NCI-H1048 (cell line): ENCODE results near the gene ADI1.
"Not testable (repeated sequence)": the region's sequence is repeated elsewhere in the genome, so short reads cannot be mapped to it uniquely, and the experiment has no call there.

ENCODE experiments used
- DNase-seq: peaks from one replicate; lab custom pipeline; 2025; lab: John Stamatoyannopoulos, UW

The ADI1 gene

GRCh38 chr2:3493615-3494007 lies 25.7 kb downstream of the ADI1 start:
- no peak for DNase-seq

- DNase-seq, result no peak
Observed at GRCh38 chr2:3492951-3493614, 26.2 kb downstream of the ADI1 start.

- DNase-seq, result not testable (repeated sequence)
Observed at GRCh38 chr2:3492475-3492787, 26.9 kb downstream of the ADI1 start.

- DNase-seq, result no peak
Observed at GRCh38 chr2:3491716-3492474, 27.4 kb downstream of the ADI1 start.

- no peak for DNase-seq
Observed at GRCh38 chr2:3491306-3491705, 28.0 kb downstream of the ADI1 start.

GRCh38 chr2:3490191-3491170 lies 28.9 kb downstream of the ADI1 start:
- no peak for DNase-seq

- DNase-seq, result no peak
Observed at GRCh38 chr2:3489764-3490115, 29.6 kb downstream of the ADI1 start.

- DNase-seq, result no peak
Observed at GRCh38 chr2:3488855-3489763, 30.2 kb downstream of the ADI1 start.

GRCh38 chr2:3488061-3488531 lies 31.2 kb downstream of the ADI1 start:
- no peak for DNase-seq

- no peak for DNase-seq
Observed at GRCh38 chr2:3487432-3487831, 31.9 kb downstream of the ADI1 start.

GRCh38 chr2:3487028-3487425 lies 32.3 kb downstream of the ADI1 start:
- DNase-seq, result no peak

- DNase-seq, result no peak
Observed at GRCh38 chr2:3486047-3487027, 33.0 kb downstream of the ADI1 start.

- no peak for DNase-seq
Observed at GRCh38 chr2:3485166-3485565, 34.2 kb downstream of the ADI1 start.

- no peak for DNase-seq
Observed at GRCh38 chr2:3483986-3484960, 35.1 kb downstream of the ADI1 start.

GRCh38 chr2:3483227-3483985 lies 35.9 kb downstream of the ADI1 start:
- DNase-seq, result no peak

- no peak for DNase-seq
Observed at GRCh38 chr2:3482363-3482821, 36.9 kb downstream of the ADI1 start.

- DNase-seq, result no peak
Observed at GRCh38 chr2:3481736-3482362, 37.5 kb downstream of the ADI1 start.

GRCh38 chr2:3481011-3481400 lies 38.3 kb downstream of the ADI1 start:
- DNase-seq, result no peak
